GM23338 (cell line): ENCODE measurements around the gene SLC25A44. TPM values are rescaled to one million over a fixed set of nuclear protein-coding genes. Genes with fewer than 3 reads are reported as not detected.

Source experiments
- ATAC-seq: fragments of 200-7000 bp; cut with Tn5 transposase; 3 replicates; pipeline ENCODE4 v1.9.1; 2020
- DNase-seq: peaks from one replicate; pipeline ENCODE4 v3.0.0-alpha.2; 2015; ENCODE audit warnings: low spot score
- H2AFZ ChIP-seq: fragments of 200-600 bp; sonication (generic); 2 replicates; pipeline ENCODE4 v1.8.0; 2016; ENCODE audit warnings: antibody characterized with exemption, mild to moderate bottlenecking, moderate library complexity
- H3F3A ChIP-seq: fragments of 200-600 bp; sonication (generic); replicated peaks from 2 replicates; pipeline ENCODE4 v1.8.0; 2017; ENCODE audit warnings: antibody characterized with exemption, mixed run types, low read depth
- H3K27ac ChIP-seq: fragments of 200-600 bp; sonication (generic); 2 replicates; pipeline ENCODE4 v1.6.1; 2016; ENCODE audit warnings: low read depth
- H3K27me3 ChIP-seq: fragments of 200-600 bp; sonication (generic); 2 replicates; pipeline ENCODE4 v1.8.0; 2016; ENCODE audit warnings: mild to moderate bottlenecking, mixed run types, moderate library complexity; ENCODE audit not compliant: insufficient read depth
- H3K36me3 ChIP-seq: fragments of 200-600 bp; sonication (generic); 2 replicates; pipeline ENCODE4 v1.8.0; 2016; ENCODE audit warnings: mild to moderate bottlenecking; ENCODE audit not compliant: insufficient read depth
- H3K4me1 ChIP-seq: fragments of 200-600 bp; sonication (generic); 2 replicates; pipeline ENCODE4 v1.8.0; 2016; ENCODE audit warnings: mild to moderate bottlenecking, moderate library complexity; ENCODE audit not compliant: insufficient read depth
- H3K4me2 ChIP-seq: fragments of 200-600 bp; sonication (generic); 2 replicates; pipeline ENCODE4 v1.7.1; 2017; ENCODE audit warnings: mixed run types
- H3K4me3 ChIP-seq: fragments of 200-600 bp; sonication (generic); 2 replicates; pipeline ENCODE4 v1.6.1; 2016; ENCODE audit warnings: mixed run types
- H3K79me2 ChIP-seq: fragments of 200-600 bp; sonication (generic); replicated peaks from 2 replicates; pipeline ENCODE4 v1.8.0; 2017; ENCODE audit warnings: mild to moderate bottlenecking; ENCODE audit not compliant: insufficient read depth
- H3K9me2 ChIP-seq: fragments of 200-600 bp; sonication (generic); 2 replicates; pipeline ENCODE4 v1.8.0; 2017; ENCODE audit not compliant: insufficient read depth
- H4K20me1 ChIP-seq: fragments of 200-600 bp; sonication (generic); replicated peaks from 2 replicates; pipeline ENCODE4 v1.8.0; 2017; ENCODE audit warnings: mild to moderate bottlenecking; ENCODE audit not compliant: insufficient read depth
- H3K27ac Mint-ChIP-seq: 2 replicates; pipeline ENCODE4 v1.8.0; 2020; ENCODE audit warnings: inconsistent platforms, mild to moderate bottlenecking, moderate library complexity, mixed read lengths
- H3K27me3 Mint-ChIP-seq: 3 replicates; pipeline ENCODE4 v1.8.0; 2022; ENCODE audit warnings: low read depth, mild to moderate bottlenecking, moderate library complexity, mixed read lengths, inconsistent platforms; ENCODE audit not compliant: insufficient read depth, poor library complexity
- H3K36me3 Mint-ChIP-seq: 3 replicates; pipeline ENCODE4 v1.8.0; 2021; ENCODE audit warnings: low read depth, mild to moderate bottlenecking, inconsistent platforms, moderate library complexity, mixed read lengths
- H3K4me1 Mint-ChIP-seq: 3 replicates; pipeline ENCODE4 v1.8.0; 2020; ENCODE audit warnings: mild to moderate bottlenecking, inconsistent platforms, mixed read lengths
- H3K4me3 Mint-ChIP-seq: 3 replicates; pipeline ENCODE4 v1.8.0; 2021; ENCODE audit warnings: moderate library complexity, mild to moderate bottlenecking, inconsistent platforms, mixed read lengths
- H3K9me3 Mint-ChIP-seq: 3 replicates; pipeline ENCODE4 v1.8.0; 2020; ENCODE audit warnings: moderate library complexity, mild to moderate bottlenecking, inconsistent platforms, mixed read lengths
- CREB1 ChIP-seq: fragments of 250-450 bp; sonication (Bioruptor Pico); IDR thresholded peaks from 2 replicates; pipeline ENCODE4 v1.5.0; 2020; ENCODE audit warnings: low read depth, mild to moderate bottlenecking, moderate library complexity
- CTCF ChIP-seq, 2 experiments: fragments of 200-600 bp in 1 of 2; sonication (generic) in 1 of 2; conservative IDR thresholded peaks; 2 replicates each; pipeline versions ENCODE4 v1.5.1 to v1.6.1; 2016 to 2017; ENCODE audit warnings: antibody characterized with exemption in 2 of 2, low read depth in 2 of 2, mild to moderate bottlenecking in 2 of 2, moderate library complexity in 1 of 2
- ETS1 ChIP-seq: IDR thresholded peaks from 2 replicates; pipeline ENCODE4 v1.6.1; 2016; ENCODE audit warnings: antibody characterized with exemption
- EZH2 ChIP-seq: fragments of 200-600 bp; sonication (generic); IDR thresholded peaks from one replicate; pipeline ENCODE4 v1.8.0; 2017; ENCODE audit warnings: antibody characterized with exemption, mild to moderate bottlenecking, low read depth; ENCODE audit not compliant: unreplicated experiment
- EZH2phosphoT487 ChIP-seq: fragments of 200-600 bp; sonication (generic); IDR thresholded peaks from one replicate; pipeline ENCODE4 v1.8.1; 2018; ENCODE audit warnings: antibody characterized with exemption; ENCODE audit not compliant: unreplicated experiment
- JUNB ChIP-seq: IDR thresholded peaks from one replicate; pipeline ENCODE4 v1.6.1; 2016; ENCODE audit warnings: antibody characterized with exemption; ENCODE audit not compliant: unreplicated experiment
- NANOG ChIP-seq: IDR thresholded peaks from 2 replicates; pipeline ENCODE4 v1.6.1; 2016; ENCODE audit warnings: antibody characterized with exemption, borderline replicate concordance
- POLR2AphosphoS5 ChIP-seq: IDR thresholded peaks from 2 replicates; pipeline ENCODE4 v1.6.1; 2016; ENCODE audit warnings: antibody characterized with exemption, low read depth
- REST ChIP-seq: IDR thresholded peaks from one replicate; pipeline ENCODE4 v1.6.1; 2018; ENCODE audit warnings: antibody characterized with exemption; ENCODE audit not compliant: unreplicated experiment
- STAT1 ChIP-seq: IDR thresholded peaks from one replicate; pipeline ENCODE4 v1.6.1; 2016; ENCODE audit warnings: antibody characterized with exemption; ENCODE audit not compliant: unreplicated experiment
- ZNF114 ChIP-seq: fragments of 250-450 bp; sonication (Bioruptor Pico); IDR thresholded peaks from 2 replicates; pipeline ENCODE4 v1.5.0; 2020; ENCODE audit warnings: mild to moderate bottlenecking, moderate library complexity
- ZNF331 ChIP-seq: fragments of 250-450 bp; sonication (Bioruptor Pico); IDR thresholded peaks from 2 replicates; pipeline ENCODE4 v1.5.0; 2020; ENCODE audit warnings: low read depth, mild to moderate bottlenecking, moderate library complexity
- ZNF462 ChIP-seq: fragments of 250-450 bp; sonication (Bioruptor Pico); IDR thresholded peaks from 2 replicates; pipeline ENCODE4 v1.5.0; 2020; ENCODE audit warnings: mild to moderate bottlenecking, moderate library complexity
- polyA plus RNA-seq: library from polyadenylated mRNA; unstranded; fragments of >200 nt; fragmentation: Nextera tagmentation; extraction: Ambion mirVana; gene quantifications from 2 replicates; pipeline ENCODE4 v1.2.1, GENCODE V29; 2016
- total RNA-seq: library from RNA; depleted of rRNA; stranded (reverse); fragments of >200 nt; shearing (Covaris generic); gene quantifications from 2 replicates; pipeline ENCODE4 v1.2.3, GENCODE V29; 2014

SLC25A44 gene
- total and polyA plus RNA-seq, 2 experiments from 2014 or later = 7.0 to 25.1 TPM

- TF ChIP-seq ETS1 (no peak), ZNF114 (CRISPR knock-in tag) (no peak), JUNB (no peak)
These were observed 756 bp upstream of the SLC25A44 start (continued) for GRCh38 chr1:156193208-156193487.

- ATAC-seq (no peak; the same call in 1 of the 3 replicates), DNase-seq (no peak)
- Histone ChIP-seq H3K9me2 (no peaks in the 10 kb centered on the region), H3F3A (0 out of 2 replicates have a peak, but pooled peaks cover 15% of the 10 kb centered on the region), H3K36me3 (peaks cover 1% of the 10 kb centered on the region), H3K4me1 (peaks cover 13% of the 10 kb centered on the region), H3K4me2 (peak overlapping the region; percentile 99), H3K4me3 (peak overlapping the region; percentile 81), H3K27me3 (no peaks in the 10 kb centered on the region), H3K79me2 (peaks cover 50% of the 10 kb centered on the region), H4K20me1 (peaks cover 7% of the 10 kb centered on the region), H2AFZ (no peak overlapping the region), H3K27ac (no peak overlapping the region)
- H3K9me3 Mint-ChIP-seq = peaks cover 9% of the 10 kb centered on the region
- peaks cover 14% of the 10 kb centered on the region for H3K27me3 Mint-ChIP-seq
- H3K27ac Mint-ChIP-seq = peak overlapping the region; percentile 88
- H3K4me1 Mint-ChIP-seq = peaks cover 31% of the 10 kb centered on the region
- peak overlapping the region; percentile 99 for H3K4me3 Mint-ChIP-seq
- peaks cover 10% of the 10 kb centered on the region for H3K36me3 Mint-ChIP-seq
- TF ChIP-seq ZNF114 (CRISPR knock-in tag) = no peak
- no peak for TF ChIP-seq EZH2
- TF ChIP-seq ETS1 = no peak
- no peak for TF ChIP-seq EZH2phosphoT487
- TF ChIP-seq CREB1 (CRISPR knock-in tag) = no peak
- no peak for TF ChIP-seq STAT1
- TF ChIP-seq REST = no peak
- TF ChIP-seq ZNF331 (CRISPR knock-in tag) = no peak
- no peak for TF ChIP-seq NANOG
- TF ChIP-seq CTCF (conservative IDR thresholded peaks at IDR 0.05; ENCODE audit: low read depth in 2 of 2) = no peak
- no peak for TF ChIP-seq ZNF462
- TF ChIP-seq POLR2AphosphoS5 = no peak
These were observed 372 bp downstream of the SLC25A44 start for GRCh38 chr1:156194300-156194652.
